NK-92 treated with Interleukin-12 subunit alpha and Interleukin-12 subunit beta, amount 100 ng/mL, for 24 hours (cell line): ENCODE measurements around the gene C12orf56.
"Not testable (repeated sequence)": the region's sequence is repeated elsewhere in the genome, so short reads cannot be mapped to it uniquely, and the experiment has no call there.

Source experiments
- DNase-seq: peaks from one replicate; lab custom pipeline; 2025; lab: John Stamatoyannopoulos, UW

The C12orf56 gene

GRCh38 chr12:64385468-64385867 lies 5.1 kb downstream of the C12orf56 start:
- no peak for DNase-seq

GRCh38 chr12:64385019-64385418 lies 5.5 kb downstream of the C12orf56 start:
- no peak for DNase-seq

GRCh38 chr12:64383675-64384074 lies 6.9 kb downstream of the C12orf56 start:
- no peak for DNase-seq

GRCh38 chr12:64362721-64363305 lies 27.7 kb downstream of the C12orf56 start:
- no peak for DNase-seq

- DNase-seq = not testable (repeated sequence)
These were observed 29.4 kb downstream of the C12orf56 start for GRCh38 chr12:64361173-64361572.

GRCh38 chr12:64356209-64356608 lies 34.3 kb downstream of the C12orf56 start:
- DNase-seq = not testable (repeated sequence)

- DNase-seq = no peak
These were observed 38.4 kb downstream of the C12orf56 start for GRCh38 chr12:64352181-64352580.

GRCh38 chr12:64351265-64351664 lies 39.3 kb downstream of the C12orf56 start:
- no peak for DNase-seq

- DNase-seq = no peak
These were observed 42.9 kb downstream of the C12orf56 start for GRCh38 chr12:64347630-64348029.

- DNase-seq = not testable (repeated sequence)
These were observed 45.9 kb downstream of the C12orf56 start for GRCh38 chr12:64344631-64345030.

- not testable (repeated sequence) for DNase-seq
These were observed 50.0 kb downstream of the C12orf56 start for GRCh38 chr12:64340546-64340945.

- DNase-seq = no peak
These were observed 54.6 kb downstream of the C12orf56 start for GRCh38 chr12:64335886-64336466.

- DNase-seq = no peak
These were observed 57.6 kb downstream of the C12orf56 start for GRCh38 chr12:64332938-64333337.

GRCh38 chr12:64332296-64332695 lies 58.3 kb downstream of the C12orf56 start:
- DNase-seq = no peak

GRCh38 chr12:64329031-64329710 lies 61.4 kb downstream of the C12orf56 start:
- not testable (repeated sequence) for DNase-seq

- no peak for DNase-seq
These were observed 65.5 kb downstream of the C12orf56 start for GRCh38 chr12:64325055-64325454.

GRCh38 chr12:64323476-64324225 lies 66.9 kb downstream of the C12orf56 start:
- DNase-seq = no peak

GRCh38 chr12:64323006-64323405 lies 67.6 kb downstream of the C12orf56 start:
- no peak for DNase-seq

- DNase-seq = no peak
These were observed 69.9 kb downstream of the C12orf56 start for GRCh38 chr12:64320611-64321010.

GRCh38 chr12:64319540-64320225 lies 70.9 kb downstream of the C12orf56 start:
- DNase-seq = not testable (repeated sequence)

- no peak for DNase-seq
These were observed 72.0 kb downstream of the C12orf56 start for GRCh38 chr12:64318605-64319004.

- no peak for DNase-seq
These were observed 78.7 kb downstream of the C12orf56 start for GRCh38 chr12:64311877-64312276.
